PFSK-1 (cell line): ENCODE data around the gene GPR180.

Experiments used
- FOXP2 ChIP-seq: optimal IDR thresholded peaks from 2 replicates; pipeline ENCODE3; 2011; ENCODE audit warnings: borderline replicate concordance, control low read depth, inconsistent platforms; ENCODE audit not compliant: insufficient read depth; ENCODE audit errors: extremely low read length, extremely low read depth
- POLR2AphosphoS5 ChIP-seq: IDR thresholded peaks from 2 replicates; pipeline ENCODE4 v1.6.1; 2012; ENCODE audit warnings: low read depth, mild to moderate bottlenecking, control low read depth, low read length, moderate library complexity
- REST ChIP-seq, 2 experiments: IDR thresholded peaks; 2 replicates each; pipeline versions ENCODE4 v1.6.1 to v1.8.0; 2011 to 2012; ENCODE audit warnings: low read depth in 2 of 2, low read length in 2 of 2, control low read depth in 1 of 2, inconsistent platforms in 1 of 2, mild to moderate bottlenecking in 1 of 2, moderate library complexity in 1 of 2; ENCODE audit not compliant: insufficient read depth in 1 of 2
- SIN3A ChIP-seq: IDR thresholded peaks from 2 replicates; pipeline ENCODE4 v1.6.1; 2012; ENCODE audit warnings: mild to moderate bottlenecking, low read length, moderate library complexity, borderline replicate concordance; ENCODE audit not compliant: insufficient read depth
- TAF1 ChIP-seq: IDR thresholded peaks from 2 replicates; pipeline ENCODE4 v1.6.1; 2012; ENCODE audit warnings: low read length, control low read depth, borderline replicate concordance; ENCODE audit not compliant: insufficient read depth

Gene GPR180

DNA sequence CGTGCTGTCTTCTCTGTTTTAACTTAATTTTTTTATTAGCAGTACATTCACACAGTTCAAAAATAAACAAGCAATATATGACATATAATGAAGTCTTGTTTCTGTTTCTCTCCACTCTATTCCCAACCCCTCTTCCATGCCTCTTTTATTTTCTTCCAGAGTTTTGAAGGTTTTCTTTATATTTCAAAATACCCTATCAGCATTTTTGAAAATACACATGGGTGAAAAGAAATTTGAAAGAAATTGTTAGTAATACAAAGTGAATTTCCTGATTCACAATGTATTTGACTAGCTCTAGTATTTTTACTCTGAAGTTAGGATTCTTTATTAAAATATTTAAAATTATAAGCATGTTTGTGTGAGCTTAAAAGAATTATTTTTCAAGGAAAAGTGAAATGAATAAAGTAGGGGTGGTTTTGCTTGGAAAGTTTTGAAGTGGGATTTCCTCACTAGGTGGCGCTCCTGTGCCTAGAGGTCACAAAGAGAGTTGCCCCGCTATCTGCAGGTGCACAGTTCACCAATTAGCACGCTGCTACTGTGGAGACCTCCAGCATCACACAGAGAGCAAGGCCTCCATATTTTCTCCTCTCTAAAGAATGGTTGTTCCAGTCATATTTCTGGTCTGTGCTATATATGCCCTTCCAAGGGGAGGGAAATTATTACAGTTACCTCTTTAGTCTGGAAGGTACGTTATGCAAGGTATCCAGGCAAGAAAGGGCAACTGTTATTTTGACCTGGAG lies 73.1 kb downstream of the GPR180 start:
- TF ChIP-seq POLR2AphosphoS5 (no peak), SIN3A (no peak), FOXP2 (no peak), TAF1 (no peak), REST (IDR thresholded peaks at IDR 0.05; ENCODE audit: insufficient read depth in 1 of 2, low read depth in 2 of 2, low read length in 2 of 2) (no peak)

- no peak for TF ChIP-seq FOXP2
- no peak for TF ChIP-seq SIN3A
- no peak for TF ChIP-seq REST (IDR thresholded peaks at IDR 0.05; ENCODE audit: insufficient read depth in 1 of 2, low read depth in 2 of 2, low read length in 2 of 2)
- TF ChIP-seq TAF1, result no peak
- TF ChIP-seq POLR2AphosphoS5, result no peak
Observed at GRCh38 chr13:94677799-94678198, 76.1 kb downstream of the GPR180 start.

DNA sequence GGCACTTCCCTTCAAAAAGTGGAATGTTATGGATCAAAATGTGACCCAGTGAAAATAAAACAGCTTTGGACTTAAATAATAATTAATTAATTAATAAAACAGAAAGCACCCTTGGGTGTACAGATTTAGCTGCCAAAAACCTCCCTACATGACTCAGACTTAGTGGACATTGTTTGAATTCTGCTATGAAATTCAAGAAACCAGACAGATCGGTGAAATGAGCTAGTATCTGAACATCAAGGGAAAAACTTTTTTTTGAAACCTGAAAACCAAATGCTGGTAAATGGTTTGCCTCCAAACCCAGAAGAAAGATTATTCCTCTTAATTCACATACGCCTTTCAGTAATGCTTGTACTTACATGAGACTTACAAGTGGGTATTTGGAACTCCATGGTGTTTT lies 77.2 kb downstream of the GPR180 start:
- TF ChIP-seq POLR2AphosphoS5 (no peak), REST (IDR thresholded peaks at IDR 0.05; ENCODE audit: insufficient read depth in 1 of 2, low read depth in 2 of 2, low read length in 2 of 2) (no peak), FOXP2 (no peak)

GRCh38 chr13:94679614-94680013 lies 78.0 kb downstream of the GPR180 start:
- TF ChIP-seq SIN3A, result no peak
- no peak for TF ChIP-seq REST (IDR thresholded peaks at IDR 0.05; ENCODE audit: insufficient read depth in 1 of 2, low read depth in 2 of 2, low read length in 2 of 2)
- TF ChIP-seq POLR2AphosphoS5, result no peak
- no peak for TF ChIP-seq TAF1
- TF ChIP-seq FOXP2, result no peak
